ENCODE results near the gene A3GALT2.

Gene A3GALT2

DNA sequence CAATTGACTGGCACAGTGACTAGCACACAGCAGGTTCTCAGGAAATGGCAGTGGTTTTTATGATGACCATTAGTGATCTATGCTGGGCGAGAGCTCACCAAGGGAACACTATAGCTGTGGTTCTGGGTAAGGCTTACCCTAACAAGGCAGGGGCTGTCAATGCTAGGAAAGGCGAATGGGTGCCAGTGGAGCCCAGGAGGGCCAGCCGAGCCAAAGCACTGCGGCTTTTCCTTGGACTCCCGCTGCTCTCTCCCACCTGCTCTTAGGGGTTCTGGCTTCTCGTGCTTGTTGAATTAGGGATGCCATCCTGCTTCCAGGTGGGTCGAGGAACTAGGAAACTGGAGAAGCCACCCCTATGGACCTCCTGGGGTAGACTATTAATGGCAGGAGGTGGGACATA is 10.0 kb upstream of the A3GALT2 start:
- DNase-seq, result no peak

DNA sequence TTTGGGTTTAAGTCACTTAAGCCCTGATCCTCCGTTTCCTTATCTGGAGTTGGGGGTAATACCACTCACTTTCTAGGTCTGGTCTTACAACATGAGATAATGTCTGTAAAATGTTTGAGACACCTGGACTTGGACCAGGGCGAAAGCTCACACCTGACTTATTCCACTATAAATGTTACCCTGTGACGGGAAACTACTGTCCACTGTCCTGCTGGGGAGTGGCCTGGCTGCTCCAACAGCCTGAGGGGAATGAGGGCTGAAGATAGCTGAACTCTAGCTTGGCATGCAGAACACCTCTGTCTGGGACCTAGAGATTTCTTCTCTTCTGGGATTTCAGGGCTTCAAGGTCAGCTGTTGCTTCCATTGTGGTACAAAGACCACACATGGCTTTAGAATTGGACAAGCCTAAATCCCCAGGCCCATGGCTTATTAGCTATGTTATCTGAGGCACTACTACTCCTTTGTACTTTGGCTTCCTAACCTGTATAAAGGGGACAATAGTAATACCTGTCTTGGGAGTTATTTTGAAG is 9.5 kb upstream of the A3GALT2 start:
- no peak for DNase-seq

DNA sequence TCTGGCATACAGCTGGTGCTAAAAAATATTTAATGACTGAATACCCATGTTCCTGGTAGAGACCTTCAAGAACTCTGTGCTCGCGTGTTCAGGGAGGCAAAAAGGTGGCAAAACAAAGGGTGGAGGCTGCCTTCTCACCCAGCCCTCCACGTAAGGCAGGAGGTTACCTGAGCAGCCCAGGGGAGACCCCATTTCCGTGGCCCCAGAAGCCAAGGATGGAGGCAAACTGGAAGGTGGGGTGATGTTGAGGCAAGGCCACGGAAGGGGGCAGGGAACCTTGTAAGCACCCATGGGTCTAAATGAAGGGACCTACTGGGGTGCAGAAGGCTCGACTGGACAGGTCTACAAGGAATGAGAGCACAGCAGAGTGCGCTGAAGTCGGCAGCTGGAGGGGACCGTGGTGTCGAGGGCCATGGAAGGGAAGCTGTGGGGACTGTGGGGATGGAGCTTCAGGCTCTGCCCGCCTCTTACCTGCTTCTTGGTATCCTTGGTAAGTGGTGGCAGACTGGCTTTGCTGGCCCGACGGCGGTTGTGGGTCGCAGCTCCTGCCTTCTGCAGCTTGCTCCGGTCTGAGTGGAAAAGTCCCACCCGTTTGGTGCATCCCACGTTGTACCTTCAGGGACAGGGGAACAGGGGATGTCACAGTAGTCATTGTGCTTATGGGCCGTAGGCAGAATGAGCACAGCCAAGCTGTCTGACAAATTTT is 8.9 kb upstream of the A3GALT2 start:
- DNase-seq, result no peak

DNA sequence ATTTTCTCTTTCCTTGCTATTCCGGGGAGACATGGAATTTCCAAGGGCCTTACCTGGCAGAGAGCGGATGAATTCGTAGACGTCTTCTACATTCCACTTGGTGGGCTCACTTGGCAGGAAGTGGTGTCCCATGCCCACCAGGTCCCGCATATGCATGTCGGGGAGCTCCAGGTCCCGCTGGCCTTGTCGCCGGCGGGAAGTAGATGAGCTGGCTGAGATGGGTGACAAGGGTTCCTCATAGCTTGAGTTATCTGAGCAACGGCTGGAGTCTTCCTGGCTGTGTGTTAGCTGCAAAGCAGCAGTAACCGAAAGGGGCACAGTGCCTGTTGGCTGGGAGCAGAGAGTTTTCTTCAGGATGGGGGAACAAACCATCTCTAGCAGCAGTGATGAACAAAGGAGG is 7.9 kb upstream of the A3GALT2 start:
- DNase-seq, result no peak

DNA sequence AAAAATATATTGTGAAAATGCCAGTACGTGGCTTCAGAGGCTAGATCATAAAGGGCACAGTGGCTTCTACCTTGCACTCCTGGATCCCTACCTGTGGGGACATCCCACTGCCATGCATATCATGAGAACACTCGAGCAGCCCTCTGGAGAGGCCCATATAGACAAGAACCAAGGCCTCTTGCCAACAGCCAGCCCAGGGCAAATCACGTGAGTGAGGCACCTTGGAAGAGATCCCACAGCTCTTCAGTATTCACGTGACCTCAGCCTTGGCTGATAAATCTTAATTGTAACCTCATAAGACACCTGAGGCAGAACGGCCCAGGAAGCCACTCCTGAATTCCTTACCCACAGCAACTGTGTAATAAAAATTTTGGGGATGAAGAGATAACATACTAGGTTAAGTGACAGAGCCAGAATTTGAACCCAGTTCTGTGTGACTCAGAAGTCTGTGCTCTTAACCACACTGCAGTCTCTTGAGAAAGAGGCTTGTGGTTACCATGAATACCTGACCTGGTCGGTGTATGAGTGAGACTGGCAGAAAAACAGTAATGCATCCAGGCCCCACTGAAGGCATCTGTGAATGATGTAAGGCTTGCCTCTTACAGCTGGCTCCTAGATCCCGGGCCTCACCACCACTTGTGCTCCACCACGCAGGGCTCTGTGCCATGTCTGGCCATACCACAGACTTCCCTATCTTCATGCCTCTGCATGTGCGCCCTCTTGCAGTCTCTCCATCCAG is 6.9 kb upstream of the A3GALT2 start:
- no peak for DNase-seq

DNA sequence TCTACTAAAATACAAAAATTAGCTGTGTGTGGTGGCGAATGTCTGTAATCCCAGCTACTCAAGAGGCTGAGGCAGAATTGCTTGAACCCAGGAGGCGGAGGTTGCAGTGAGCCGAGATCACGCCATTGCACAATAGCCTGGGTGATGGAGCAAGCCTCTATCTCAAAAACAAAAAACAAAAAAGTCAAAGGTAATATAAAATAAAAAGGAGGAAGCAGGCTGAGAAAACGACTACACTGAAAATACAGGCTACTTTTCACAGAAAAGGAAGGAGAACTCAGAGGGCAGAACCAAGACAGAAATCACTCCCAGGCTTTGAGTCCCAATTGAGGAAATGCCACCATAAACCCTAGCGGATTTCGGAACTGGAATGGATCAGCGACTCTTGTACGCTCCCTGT is 5.9 kb upstream of the A3GALT2 start:
- no peak for DNase-seq

DNA sequence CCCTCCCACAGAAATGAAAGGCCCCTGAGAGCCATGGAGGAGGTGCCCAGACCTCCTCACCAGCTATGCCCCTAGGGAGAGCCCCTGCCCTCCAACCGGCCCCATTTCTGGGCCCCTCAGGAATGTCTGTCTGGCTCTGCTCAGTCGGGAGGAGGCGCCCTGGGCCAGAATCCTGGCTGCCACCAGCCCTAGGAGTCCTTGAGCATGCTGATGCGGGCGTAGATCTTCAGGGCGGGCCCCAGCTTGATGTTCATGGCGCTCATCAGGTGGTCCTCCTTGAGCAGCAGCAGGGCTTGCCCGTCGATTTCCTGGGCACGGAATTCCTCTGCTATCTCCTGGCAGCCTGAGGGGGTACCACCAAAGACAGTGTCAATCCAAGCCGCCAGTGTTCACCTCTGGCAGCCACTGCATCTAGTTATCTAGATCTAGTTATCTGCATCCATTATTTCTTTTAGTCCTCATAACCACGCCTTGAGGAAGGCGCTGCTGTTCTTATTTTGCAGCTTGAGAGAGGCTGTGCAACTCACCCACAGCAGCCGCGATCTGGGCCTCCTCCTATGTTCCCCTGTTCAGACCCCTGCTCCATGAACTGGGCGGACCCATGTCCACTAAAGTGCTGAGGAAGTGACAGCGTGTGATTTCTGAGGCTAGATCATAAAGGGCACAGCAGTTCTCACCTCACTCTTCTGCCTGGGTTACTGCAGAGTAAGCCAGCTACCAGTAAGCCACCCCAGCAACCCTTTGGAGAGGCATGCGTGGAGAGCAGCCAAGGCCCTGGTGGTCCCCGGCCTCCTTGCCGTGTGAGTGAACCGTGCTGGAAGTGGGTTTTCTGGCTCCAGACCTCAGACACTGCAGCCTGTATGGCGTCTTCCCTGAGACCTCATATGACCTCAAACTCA is 4.0 kb upstream of the A3GALT2 start:
- no peak for DNase-seq

DNA sequence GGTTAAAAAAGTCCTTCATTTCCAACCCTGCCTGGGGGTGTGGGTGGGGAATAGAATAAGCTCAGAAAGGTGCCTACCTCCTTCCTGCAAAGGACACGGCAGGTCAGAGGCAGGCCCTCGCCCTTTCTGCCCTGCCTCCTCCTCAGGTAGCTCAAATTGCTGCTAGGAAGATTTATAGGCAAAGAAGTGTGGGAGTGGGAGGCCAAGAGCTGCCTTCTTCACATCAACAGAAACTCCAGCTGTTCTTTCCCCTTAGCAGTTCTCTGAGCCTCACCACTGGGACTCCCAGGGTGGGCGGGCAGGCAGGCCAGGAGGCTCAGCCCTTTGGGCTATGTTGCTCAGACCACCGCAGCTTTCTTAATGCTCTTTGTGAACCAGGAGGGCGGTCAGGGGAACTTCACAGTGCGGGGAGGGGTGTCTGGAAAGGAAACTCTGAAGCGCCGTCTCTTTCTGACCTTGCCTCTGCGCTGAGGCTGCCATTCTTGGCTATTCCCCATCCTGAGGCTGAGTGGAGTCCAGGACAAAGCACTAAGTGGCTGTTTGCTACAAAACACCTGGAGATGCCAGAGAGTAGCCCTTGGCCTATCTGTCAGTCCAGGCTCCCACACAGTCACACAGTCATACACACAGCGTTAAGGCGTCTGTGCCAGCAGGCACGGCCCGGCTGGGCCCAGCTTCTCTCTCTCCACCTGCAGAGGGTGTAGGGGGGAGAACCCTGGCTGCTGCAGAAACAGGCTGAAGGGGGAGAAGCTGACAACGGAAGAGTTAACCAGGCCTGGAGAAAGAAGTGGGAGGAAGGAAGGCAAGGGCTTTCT is 3.0 kb upstream of the A3GALT2 start:
- no peak for DNase-seq

DNA sequence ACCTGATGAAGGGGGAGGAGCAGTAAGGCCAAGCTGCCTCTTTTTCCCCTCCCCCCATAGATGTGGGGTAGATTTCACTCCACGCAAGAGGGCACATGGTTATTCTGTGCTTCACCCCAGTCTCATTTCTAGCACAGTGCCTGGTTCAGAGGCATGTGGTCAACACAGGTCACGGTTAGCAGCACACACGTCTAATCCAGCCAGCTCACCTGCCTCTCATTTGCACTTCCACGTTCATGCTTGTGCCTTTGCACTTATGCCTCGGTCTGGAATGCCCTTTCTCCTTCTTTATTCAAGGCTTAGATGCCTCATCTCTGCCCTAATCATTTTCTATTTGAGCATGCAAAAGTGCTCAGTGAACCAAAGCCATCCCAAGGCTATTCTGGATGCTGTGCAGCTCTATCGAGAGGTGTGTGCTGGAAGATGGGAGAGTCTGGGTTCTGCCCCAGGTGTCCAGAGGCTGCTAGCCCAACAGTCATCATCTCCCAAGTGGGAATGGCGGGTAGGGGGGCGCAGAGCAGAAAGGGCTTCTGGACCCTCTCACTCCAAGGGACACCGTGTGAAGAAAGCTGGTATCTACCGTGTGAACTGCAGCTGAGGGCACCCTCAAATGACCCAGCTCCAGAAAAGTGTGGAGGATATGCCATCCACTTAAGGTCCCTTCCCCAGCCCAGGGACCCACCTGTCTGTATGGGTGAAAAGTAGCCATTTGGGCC is 2.1 kb upstream of the A3GALT2 start:
- no peak for DNase-seq

DNA sequence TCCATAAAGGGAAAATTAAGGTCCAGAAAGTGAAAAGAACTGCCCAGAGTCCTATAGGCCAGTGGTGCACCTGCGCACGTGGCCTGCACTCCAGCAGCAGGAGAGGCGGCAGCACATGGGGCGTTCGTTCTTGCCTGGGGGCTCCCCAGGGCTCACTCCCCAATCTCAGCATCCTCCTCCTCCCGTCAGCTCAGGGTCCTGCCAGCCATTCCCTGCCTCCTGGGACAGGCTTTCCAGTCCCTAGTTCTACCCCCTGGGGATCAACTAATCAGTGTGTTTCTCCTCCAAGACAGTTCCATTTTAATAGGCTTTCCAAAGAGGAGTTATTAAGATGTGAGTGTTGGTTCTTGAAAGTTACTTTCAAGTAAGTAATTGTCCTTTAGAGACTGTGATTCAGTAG is 1.2 kb upstream of the A3GALT2 start:
- DNase-seq, result no peak

DNA sequence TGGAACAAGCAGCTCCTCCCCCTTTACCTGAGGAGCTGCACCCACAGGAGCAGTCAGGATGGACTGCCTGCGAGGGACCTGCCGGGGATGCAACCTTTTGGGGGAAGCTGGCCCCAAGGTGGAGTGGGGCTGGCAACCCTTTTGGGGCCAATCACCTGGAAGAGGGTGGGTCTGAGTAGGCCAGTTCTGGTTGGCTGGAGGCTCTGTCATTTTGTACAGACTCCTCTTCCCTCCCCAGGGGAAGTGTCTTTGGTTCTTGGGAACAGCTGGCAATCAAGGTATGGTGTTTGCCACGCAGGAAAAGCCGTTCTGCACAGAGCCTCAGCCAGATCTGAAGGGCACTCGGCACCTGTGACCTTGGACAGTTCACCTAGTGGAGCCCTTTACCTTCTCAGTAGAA is 280 bp upstream of the A3GALT2 start:
- DNase-seq, result no peak

DNA sequence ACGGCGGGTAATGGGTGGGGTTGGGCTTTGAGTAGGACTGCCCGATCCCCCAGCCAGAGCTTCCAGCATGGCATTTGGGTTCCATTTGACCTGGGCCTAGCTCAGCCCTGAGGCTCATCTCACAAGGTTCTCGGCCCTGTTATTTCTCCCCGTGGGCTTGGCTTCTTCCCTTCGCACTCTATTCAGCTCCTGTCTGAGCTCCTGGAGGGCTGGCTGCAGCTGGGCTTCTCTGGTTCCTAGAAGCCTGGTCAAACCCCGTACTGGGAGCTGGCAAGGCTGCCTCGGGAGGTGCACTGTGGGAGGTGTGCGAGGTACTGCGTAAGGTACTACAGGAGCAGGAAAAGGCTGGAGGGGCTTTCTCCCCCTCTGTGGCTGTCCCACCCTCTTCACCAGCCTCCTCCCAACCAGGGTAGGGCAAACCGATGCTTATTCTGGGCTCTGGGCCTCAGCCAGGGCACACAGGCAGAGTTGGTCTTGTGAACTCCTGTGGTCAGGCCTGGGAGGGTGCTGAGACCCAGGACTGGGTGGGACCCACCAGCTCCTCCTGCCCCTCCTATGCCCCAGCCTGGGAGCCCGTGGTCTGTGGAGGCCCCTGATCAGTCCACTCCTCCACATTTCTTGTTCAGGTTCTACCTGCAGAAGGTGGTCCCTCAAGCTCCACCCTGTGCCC is 814 bp downstream of the A3GALT2 start:
- no peak for DNase-seq

DNA sequence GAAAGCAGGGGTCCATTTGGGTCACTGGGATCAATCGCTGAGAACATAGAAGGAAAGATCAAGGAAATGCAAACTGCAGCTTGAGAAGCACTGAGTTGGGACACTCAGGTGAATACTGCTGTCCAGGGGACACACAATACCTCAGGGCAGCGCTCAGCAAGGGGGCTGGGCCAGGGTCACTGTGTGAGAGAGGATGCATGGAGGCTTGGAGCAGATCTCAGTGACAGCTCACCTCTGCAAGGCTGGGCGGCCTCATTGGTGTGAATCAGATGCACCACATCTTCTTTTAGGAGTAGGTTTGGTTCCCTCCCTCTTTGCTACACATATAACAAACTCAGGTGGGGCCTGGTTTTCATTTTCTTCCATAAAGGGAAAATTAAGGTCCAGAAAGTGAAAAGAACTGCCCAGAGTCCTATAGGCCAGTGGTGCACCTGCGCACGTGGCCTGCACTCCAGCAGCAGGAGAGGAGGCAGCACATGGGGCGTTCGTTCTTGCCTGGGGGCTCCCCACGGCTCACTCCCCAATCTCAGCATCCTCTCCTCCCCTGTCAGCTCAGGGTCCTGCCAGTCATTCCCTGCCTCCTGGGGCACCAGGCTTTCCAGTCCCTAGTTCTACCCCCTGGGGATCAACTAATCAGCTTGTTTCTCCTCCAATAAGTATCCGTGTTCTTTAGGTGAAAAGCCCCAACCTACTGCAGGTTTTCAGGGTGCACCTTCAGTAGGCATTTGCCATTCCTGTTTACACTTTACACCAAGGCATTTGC is 1.5 kb downstream of the A3GALT2 start:
- no peak for DNase-seq

DNA sequence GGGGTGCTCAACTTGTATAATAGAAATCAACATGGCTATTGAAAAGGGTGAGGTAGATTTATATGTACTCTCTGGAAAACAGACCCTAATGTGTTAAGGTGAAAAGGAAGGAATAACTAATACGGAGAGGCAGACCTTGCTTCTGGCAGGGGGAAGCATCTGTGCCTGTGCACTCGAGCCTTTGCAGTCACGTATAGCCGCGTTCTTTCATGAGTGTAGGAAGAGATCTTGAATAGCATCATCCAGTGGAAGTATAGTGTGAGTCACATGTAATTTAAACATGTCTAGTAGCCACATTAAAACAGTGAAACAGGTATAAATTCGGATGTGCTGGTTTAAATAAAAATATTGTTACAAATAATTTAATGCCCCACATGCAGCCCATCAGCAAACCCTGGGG is 3.0 kb downstream of the A3GALT2 start:
- no peak for DNase-seq

DNA sequence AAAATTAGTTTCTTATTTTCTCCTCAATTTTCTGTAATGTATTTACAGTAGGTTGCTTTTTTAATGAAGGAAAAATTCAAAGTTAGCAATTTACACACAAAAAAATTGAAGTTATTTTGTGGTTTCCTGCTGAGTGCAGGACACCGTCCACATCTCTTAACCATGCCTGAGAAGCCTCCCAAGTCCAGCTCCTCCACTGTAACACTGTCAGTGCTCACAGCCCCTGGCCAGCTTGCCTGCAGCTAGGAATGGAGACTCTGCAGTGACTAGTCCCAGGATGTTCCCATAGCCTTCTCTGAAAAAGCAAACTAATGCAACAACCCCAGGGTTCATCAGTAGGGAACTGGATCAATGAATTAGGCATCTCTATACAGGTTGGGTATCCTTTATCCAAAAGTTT is 3.5 kb downstream of the A3GALT2 start:
- DNase-seq, result no peak

DNA sequence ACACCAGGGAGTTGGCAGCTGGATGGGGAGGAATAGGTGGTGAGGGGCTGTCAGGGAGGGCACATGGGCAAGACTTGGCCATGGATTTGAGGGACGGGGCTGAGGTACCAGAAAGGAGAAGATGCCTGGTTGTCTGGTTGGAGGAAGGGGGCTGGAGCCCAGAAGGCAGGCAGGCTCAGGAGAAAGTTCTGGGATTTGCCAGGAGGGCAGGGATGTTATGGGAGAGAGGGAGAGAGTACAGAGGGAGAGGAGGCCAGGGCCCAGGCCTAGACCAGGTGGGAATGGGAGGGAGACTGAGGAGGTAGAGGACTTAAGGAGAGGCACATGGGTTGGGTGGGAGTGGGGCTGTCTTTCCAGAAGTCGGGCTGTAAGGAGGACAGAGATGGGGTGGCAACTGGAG is 4.3 kb downstream of the A3GALT2 start:
- DNase-seq, result no peak

DNA sequence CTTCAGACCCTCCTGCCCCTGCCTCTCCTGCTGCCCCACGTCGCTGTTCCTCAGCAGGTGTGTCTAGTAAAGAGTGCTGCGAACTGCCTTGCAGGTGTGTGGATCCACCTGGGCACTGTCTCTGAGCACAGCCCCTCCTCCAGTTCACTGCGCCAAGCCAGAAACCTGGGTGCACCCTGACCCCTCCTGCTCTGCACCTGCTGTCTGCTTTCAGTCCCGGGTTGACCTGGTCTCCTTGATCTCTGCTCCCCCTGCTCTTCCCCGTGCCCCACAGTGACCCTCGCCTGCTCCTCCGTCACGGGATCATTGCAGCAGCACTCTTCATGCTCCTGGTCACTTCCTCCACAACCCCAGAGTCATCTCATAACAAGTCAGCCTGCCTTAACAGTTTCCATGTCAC is 6.5 kb downstream of the A3GALT2 start:
- no peak for DNase-seq

DNA sequence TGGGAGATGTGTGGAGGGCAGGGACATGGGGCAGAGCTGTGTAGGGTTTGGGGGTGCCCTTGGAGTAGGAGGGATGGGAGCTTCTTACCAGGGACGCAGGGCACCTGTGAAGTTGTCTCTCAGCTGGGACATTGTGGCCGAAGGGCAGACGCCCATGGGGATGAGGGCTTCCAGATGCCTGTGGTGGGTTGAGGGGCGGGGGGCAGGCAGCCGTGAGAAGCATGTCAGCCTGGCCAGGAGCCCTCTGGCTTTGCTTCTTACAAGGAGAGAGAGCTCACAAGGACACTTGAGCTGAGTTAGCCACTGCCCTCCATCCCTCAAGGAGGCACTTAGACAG is 8.5 kb downstream of the A3GALT2 start:
- DNase-seq, result no peak

DNA sequence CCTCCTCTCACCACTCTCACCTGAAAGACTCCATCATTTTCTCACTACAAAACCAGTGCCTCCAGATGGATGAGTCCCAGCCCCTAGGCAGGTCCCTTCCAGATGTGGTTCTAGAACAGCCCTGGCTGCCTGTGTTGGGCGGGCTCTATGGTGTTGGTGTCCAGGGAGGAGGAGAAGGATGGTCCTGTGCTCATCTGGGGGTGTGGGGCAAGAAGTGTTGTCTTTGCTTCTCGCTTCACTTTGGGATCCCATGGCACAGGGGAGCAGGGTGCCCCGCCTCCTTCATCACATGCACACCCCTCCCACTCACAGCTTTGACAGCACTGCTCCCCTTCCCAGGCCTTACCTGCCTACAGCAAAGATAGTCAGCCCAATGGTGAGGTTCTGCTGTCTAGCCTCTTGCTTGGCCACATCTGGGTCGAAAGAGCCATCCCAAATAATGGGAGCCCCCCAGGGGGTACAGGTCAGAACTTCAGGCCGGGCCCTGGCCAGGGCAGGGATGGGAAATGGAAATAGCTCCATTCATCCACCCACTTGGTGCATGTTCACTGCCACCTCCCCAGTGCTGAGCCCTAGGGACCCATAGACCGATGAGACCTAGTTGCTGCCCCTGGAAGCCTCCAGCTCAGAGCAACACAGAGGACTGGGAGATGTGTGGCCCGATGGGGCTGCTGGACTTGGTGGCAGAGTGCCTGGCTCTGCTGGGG is 9.0 kb downstream of the A3GALT2 start:
- no peak for DNase-seq

DNA sequence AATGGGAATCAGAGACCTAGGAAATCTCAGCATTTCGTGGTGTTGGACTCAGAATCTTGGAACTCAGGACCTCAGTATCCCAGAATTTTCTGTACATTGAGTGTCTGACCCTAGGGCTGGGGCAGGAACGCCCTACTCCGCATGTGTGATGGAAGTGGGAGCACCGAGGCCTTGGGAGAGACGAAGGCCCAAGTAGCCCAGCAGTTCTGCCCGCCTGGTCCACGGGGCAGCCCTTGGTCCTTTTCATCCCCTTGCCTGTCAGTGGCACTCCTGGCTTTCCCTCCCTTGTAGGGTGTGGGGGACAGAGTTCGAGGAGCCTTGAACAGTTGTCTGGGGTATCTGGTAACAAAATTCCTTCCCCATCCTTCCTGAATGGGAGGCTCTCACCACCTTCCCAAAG is 10.2 kb downstream of the A3GALT2 start:
- DNase-seq, result no peak
